HL-60/S4 treated with phorbol 12-myristate 13-acetate at 8.2 ng/mL for 4 days and 3 days (cell line): ENCODE results near the gene EEIG1.

ENCODE experiments used
- in situ Hi-C: fragments of 300-500 bp; cut with MboI; formaldehyde crosslinking; loops from 2 replicates; pipeline ENCODE4 v1.15.0; 2022; ENCODE audit warnings: low sequenced_read_pairs

The EEIG1 gene

GRCh38 chr9:127961155-127961490 is 19.7 kb downstream of the EEIG1 start:
- in situ Hi-C loops, result no loop called here

GRCh38 chr9:127960410-127961154 is 20.2 kb downstream of the EEIG1 start:
- in situ Hi-C loops, result no loop called here

GRCh38 chr9:127959841-127960409 is 20.9 kb downstream of the EEIG1 start:
- in situ Hi-C loops, result no loop called here

- in situ Hi-C loops, result no loop called here
Observed at GRCh38 chr9:127959398-127959797, 21.4 kb downstream of the EEIG1 start.

DNA sequence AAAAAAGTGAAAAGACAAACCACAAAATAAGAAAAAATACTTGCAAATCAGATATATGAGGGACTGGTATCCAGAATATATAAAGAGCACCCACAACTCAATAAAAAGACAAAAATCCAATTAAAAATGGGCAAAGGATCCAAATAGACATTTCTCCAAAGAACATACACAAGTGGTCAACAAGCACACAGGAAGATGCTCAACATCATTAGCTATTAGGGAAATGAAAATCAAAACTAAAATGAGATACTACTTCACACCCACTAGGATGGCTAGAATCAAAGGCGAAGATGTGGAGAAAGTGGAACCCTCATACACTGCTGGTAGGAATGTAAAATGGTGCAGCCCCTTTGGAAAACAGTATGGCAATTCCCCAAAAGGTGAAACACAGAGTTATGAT is 22.1 kb downstream of the EEIG1 start:
- in situ Hi-C loops, result no loop called here

GRCh38 chr9:127955294-127956015 is 25.3 kb downstream of the EEIG1 start:
- in situ Hi-C loops, result no loop called here

DNA sequence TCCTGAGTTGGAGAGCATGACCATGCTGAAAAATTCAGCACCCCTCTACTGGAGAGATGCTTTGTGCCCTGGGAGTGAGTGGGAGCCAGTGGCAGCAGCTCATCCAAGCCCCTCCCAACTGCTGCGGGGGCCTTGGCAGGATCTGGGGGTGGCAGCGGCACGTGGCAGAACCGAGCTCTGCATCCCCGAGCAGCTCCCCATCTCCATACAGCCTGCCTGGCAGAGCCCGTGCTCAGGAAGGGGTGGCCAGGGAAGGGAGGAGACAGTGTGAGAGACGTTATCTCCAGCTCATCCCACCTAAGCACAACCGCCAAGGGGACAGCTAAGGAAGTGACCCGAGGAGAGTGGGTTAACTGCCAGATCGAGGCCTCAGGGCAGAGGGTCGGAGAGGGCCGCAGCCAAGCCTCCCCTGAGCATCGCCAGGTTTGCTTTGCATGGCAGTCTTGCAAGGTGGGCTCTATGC is 25.9 kb downstream of the EEIG1 start:
- in situ Hi-C loops, result no loop called here

GRCh38 chr9:127953768-127954505 is 26.9 kb downstream of the EEIG1 start:
- in situ Hi-C loops, result no loop called here

DNA sequence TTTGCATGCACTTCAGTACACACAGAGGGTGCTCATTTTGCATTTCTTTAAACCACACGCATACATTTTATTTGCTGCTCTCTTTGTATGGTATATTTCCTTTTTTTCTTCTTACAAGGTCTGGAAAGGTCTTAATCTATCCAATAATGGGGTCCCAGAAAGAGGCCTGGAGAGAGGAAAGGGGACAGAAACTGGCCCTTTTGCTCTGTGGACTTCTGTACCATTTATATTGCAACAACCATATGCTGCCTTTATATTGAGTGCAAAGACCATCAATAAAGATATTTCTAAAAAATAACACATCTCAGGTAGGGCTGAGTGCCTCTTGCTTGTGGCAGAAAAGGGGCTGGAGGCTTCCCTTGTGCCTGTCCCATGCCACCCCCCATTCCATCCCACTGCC is 27.6 kb downstream of the EEIG1 start:
- in situ Hi-C loops, result no loop called here

DNA sequence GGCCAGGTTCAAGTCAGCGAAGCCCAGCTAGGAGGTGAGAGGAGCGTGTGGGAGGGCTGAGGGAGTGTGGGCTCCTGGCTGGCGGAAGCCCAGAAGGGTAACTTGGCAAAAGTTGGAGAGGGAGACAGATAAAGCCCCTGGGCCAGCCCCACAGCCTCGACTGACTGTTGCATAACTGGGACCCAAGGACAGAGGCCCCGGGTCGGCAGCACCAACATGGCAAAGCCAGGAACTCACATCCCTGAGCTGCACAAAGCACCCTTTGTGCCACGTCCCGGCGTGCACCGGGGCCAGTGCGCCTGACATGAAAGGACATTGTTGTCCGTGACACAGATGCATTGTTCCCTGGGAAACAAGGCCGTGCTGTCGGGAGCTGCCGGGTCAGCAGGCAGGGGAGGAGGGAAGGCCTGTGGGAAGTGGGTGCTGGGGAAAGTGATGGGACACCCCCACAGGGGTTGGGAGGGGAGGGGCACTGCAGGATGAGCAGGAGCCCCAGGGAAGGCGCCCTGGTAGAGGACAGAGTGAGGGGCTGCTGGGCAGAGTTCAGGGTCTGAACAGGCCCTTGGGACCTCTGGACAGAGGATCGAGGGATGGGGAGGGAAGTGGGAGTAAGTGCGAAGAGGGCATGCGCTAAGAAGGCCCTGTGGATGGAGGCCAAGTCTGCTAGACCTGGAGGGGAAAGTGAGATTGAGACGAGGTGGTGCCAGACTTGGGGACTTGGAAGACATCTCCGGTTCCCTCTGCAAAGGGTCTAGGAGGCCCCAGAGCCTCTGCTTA is 30.1 kb downstream of the EEIG1 start:
- in situ Hi-C loops, result no loop called here

DNA sequence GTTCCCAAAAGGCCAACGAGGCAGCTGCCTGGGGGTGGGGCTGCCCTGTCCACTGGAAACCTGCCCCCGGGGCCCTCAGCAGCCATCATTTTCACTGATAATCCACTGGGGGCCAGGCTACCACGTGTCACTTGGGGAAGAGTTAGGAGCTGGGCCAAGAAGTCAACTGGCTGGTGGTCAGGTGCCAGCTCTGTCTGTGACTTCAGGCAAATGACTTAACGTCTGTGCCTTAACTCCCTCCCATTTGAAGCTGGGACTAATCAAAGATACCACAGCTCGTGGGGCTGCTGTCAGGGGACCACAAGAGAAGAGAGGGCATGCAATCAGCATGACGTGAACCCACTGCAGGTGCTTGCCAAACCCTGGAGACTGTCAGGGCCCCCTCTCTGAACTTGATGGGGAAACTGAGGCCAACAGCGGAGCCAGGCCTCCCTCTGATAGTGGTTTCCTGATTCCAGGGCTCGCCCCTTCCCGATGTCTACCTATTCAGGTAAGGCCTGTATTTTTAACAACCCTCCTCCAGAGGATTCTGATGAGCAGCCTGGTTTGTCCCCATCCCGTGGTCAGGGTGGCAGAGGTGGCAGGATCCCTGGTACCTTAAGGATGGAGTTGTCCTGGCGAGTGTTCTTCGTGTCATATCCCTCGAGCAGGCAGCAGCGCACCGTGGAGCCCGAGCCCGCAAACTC is 30.8 kb downstream of the EEIG1 start:
- in situ Hi-C loops, result loop anchor here (25.0 kb wide), 1 partner anchor 87 kb away; no protein-coding TSS in a partner anchor

- in situ Hi-C loops, result loop anchor here (25.0 kb wide), 1 partner anchor 89 kb away; no protein-coding TSS in a partner anchor
Observed at GRCh38 chr9:127947841-127948710, 32.7 kb downstream of the EEIG1 start.

GRCh38 chr9:127946728-127947127 is 34.1 kb downstream of the EEIG1 start:
- in situ Hi-C loops, result loop anchor here (25.0 kb wide), 1 partner anchor 91 kb away; no protein-coding TSS in a partner anchor

- in situ Hi-C loops, result loop anchor here (25.0 kb wide), 1 partner anchor 91 kb away; no protein-coding TSS in a partner anchor
Observed at GRCh38 chr9:127945942-127946341, 34.8 kb downstream of the EEIG1 start.

DNA sequence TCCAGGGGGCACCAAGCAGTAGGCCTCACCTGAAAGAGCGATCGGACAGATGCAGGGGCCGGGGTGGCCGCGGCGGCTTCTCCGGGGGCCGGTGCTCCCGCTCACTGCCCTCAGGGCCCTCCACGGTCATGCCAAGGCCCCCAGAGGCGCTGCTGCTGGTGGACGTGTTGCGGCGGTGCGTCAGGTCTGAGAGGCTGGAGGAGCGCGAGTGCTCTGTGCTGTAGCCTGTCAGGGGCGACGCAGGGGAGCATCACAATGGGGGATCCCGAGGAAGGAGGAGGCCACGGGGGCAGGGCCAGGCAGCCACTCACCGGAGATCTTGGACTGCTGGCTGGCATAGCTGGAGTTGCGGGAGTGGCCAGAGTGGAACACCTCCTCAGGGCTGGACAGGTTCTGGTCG is 35.5 kb downstream of the EEIG1 start:
- in situ Hi-C loops, result loop anchor here (25.0 kb wide), 1 partner anchor 92 kb away; no protein-coding TSS in a partner anchor

- in situ Hi-C loops, result loop anchor here (25.0 kb wide), 1 partner anchor 93 kb away; no protein-coding TSS in a partner anchor
Observed at GRCh38 chr9:127944586-127945218, 36.1 kb downstream of the EEIG1 start.

DNA sequence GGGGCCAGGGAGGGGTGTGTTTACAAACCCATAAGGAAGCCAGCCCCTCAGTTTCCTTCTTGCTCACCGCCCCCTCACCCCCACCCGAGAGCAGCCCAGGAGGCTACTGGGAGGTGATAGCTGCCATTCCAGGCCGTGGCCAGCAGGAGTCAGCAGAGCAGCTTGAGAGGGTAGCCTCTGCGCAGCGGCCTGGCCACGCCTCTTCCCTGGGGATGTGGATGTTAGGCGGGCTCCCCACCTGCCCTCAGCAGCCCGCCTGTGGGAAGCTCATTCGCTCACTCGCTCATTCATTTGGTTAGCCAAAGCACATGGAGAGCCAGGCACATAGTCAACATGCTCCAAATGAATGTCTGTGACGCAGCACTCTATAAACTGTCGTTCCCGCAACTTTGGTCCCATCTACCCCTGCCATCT is 37.1 kb downstream of the EEIG1 start:
- in situ Hi-C loops, result loop anchor here (25.0 kb wide), 1 partner anchor 94 kb away; no protein-coding TSS in a partner anchor
